ENCODE results near the gene NMNAT3.

DNA sequence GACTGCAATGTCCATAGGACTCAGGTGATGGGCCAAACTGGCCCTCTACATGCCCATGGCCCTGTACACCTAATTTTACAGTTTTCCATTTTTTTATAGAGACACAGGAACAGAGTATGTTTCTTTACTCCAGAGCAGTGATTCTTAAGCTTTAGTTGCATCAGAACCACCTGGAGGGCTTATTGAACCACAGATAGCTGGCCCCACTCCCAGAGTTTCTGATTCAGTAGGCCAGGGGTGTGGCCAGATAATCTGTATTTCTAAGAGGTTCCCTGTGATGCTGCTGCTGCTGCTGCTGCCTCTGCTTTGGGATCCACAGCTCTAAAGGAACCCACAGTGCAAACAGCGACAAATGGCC is 143.3 kb downstream of the NMNAT3 start:
- TF ChIP-seq, protein P1, sequence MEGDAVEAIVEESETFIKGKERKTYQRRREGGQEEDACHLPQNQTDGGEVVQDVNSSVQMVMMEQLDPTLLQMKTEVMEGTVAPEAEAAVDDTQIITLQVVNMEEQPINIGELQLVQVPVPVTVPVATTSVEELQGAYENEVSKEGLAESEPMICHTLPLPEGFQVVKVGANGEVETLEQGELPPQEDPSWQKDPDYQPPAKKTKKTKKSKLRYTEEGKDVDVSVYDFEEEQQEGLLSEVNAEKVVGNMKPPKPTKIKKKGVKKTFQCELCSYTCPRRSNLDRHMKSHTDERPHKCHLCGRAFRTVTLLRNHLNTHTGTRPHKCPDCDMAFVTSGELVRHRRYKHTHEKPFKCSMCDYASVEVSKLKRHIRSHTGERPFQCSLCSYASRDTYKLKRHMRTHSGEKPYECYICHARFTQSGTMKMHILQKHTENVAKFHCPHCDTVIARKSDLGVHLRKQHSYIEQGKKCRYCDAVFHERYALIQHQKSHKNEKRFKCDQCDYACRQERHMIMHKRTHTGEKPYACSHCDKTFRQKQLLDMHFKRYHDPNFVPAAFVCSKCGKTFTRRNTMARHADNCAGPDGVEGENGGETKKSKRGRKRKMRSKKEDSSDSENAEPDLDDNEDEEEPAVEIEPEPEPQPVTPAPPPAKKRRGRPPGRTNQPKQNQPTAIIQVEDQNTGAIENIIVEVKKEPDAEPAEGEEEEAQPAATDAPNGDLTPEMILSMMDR (IDR thresholded peaks at IDR 0.05 in 4 of 5, conservative IDR thresholded peaks at IDR 0.05 in 1 of 5): no peak
- TF ChIP-seq POLR2A (IDR thresholded peaks at IDR 0.05): no peak
